OCI-M2 (cell line): ENCODE data around the gene KDM5C.
A peak's percentile ranks its signal among the peaks of the same experiment; 100 is the strongest.

Experiments
- DNase-seq: peaks from one replicate; lab custom pipeline; 2025; ENCODE audit not compliant: unreplicated experiment; lab: John Stamatoyannopoulos, UW

KDM5C gene

GRCh38 chrX:53224860-53225797 is at the start of gene KDM5C:
Gene KDM5C (minus strand): TSS chrX:53225207. CDS start chrX:53224889, 318 bp downstream.
- peak; percentile 54 for DNase-seq

DNA sequence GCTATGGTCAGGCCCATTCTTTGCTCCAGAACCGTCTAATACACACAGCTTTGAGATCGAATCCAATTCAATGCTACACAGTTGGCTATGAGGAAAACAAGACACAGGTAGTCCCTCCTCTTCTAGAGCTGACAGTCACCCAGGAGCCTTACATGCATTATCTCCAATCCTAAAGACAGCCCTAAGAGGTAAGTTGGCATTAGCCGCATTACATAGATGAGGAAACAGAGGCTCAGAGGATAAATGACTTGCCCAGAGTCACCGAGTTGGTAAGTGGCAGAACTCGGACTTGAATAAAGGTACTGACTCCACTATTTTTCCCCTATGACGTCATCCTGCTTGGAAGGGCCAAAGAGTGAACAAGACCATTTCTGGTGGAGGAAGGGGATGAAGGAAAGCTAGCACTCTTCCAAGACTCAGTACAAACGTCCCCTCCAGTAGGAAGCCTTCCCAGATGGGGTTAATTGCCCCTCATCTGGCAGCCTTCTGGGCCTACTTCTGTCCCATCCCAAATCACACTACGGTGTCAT is 47.9 kb upstream of the KDM5C start:
- DNase-seq, result no peak

- DNase-seq, result no peak
These were observed 44.6 kb upstream of the KDM5C start for GRCh38 chrX:53269536-53270107.

DNA sequence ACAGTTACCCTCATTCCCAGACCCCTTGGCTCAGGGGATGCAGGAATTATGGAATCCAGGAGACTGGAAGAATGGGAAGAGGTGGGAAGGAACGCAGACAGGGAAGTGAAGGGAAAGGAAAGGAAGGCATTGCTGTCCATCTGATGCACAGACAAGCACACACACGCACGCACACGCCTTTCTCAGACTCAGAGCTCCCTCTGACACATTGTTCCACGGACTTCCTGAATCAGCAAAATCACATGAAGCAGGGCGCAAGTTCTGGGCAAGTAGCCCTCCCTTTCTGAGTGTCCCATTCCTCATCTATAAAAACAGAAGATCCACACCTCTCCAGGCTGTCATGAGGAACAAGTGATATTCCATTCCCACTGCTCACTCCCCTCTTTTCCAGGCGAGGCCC is 43.2 kb upstream of the KDM5C start:
- no peak for DNase-seq

- DNase-seq, result no peak
These were observed 41.9 kb upstream of the KDM5C start for GRCh38 chrX:53266914-53267313.

DNA sequence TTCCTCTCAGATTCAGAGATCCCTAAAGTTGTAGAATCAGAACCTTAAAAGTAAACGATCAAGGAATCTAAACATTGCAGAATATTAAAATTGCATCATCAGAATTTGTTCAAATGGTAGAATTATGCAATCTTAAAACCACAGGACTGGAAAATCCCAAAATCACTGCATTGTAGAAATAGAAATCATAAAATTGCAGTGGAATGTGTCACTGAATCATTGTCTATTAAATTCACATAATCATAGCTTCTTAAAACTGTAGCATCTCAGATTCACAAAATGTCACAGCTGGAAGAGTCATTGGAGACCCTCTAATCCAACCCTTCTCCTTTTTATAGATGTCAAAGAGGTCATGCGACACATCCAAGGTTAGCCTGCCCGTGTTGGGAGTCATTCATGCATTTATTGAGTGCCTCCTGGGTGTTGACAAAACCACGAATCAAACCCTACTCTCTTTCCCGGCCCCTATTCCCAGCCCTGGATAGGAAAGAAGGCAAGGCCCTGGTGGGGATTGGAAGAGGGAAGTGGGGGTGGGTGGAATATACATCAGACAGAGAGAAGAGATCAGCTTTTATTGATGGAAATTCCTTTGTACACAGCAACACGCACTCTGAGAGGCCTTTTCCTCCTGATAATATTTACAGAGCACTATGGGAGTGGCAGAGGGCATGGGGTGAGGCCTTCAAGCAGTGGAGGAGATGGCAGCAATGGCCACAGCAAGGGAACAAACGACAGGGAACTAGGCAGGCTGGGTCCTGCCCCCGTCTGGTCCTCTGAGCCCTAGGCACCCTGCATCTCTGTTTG is 41.0 kb upstream of the KDM5C start:
- no peak for DNase-seq

DNA sequence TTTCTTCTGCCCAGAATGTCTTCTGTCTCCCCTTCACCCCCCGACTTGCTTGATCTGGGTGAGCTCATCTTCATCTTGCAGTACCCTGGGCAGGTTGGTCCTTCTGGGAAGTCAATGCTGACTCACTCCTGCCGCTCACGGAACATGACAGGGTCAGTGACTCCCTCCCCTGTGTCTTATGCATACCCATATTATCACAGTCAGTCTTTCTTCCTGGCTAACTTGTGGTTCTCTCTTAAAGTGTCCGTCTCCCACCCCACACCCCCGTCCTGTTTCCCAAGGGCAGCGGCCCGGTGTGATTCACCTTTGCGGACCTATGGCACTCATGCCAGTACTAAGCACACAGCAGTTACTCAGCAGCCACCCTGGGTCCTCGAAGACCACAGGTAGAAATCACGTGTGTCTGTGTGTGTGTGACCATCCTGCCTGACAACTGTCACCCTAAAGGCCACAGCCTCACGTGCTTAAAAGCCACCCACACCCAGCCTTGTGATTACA is 38.6 kb upstream of the KDM5C start:
- no peak for DNase-seq

- DNase-seq, result no peak
These were observed 37.9 kb upstream of the KDM5C start for GRCh38 chrX:53262918-53263394.

GRCh38 chrX:53262189-53262917 is 37.3 kb upstream of the KDM5C start:
- DNase-seq, result no peak

GRCh38 chrX:53261355-53261972 is 36.5 kb upstream of the KDM5C start:
- no peak for DNase-seq

GRCh38 chrX:53260836-53261235 is 35.8 kb upstream of the KDM5C start:
- no peak for DNase-seq

- DNase-seq, result no peak
These were observed 32.8 kb upstream of the KDM5C start for GRCh38 chrX:53257670-53258423.

- DNase-seq, result no peak
These were observed 32.2 kb upstream of the KDM5C start for GRCh38 chrX:53257166-53257565.

DNA sequence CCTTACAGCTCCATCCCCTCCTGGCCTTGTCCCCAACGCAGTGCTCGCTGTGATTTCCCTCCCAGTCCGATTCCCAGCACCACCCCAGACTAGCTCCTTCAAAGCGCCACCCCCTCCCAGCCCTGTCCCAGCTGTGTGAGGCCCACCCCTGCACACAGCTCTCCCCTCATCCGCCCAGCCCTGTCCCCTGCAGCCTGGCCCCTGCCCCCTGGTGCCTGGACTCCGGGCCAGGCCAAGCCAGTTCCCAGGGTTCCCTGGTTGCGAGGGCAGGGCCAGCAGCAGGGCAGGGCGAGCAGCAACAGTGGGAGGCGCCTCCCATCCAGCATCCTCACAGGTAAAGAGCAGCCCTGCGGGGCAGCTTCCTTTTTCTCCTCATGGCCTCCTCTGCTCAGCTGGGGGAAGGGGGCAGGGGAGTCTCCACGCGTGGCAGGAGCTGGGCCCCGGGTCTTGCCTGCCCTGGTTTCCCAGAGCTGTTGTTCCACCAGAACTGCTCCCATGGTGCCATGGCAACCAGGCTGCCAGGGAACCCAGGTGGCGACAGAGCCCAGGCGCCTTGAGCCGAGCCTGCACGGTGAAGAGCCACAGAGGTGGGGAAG is 31.5 kb upstream of the KDM5C start:
- DNase-seq, result no peak

GRCh38 chrX:53255738-53256191 is 30.8 kb upstream of the KDM5C start:
- DNase-seq, result peak; percentile 60

- DNase-seq, result no peak
These were observed 29.8 kb upstream of the KDM5C start for GRCh38 chrX:53254570-53255461.

- no peak for DNase-seq
These were observed 28.4 kb upstream of the KDM5C start for GRCh38 chrX:53253293-53254020.
